SK-N-SH (cell line): Measurements from ENCODE around the gene JMJD7.

Experiments
- EP300 ChIP-seq, 2 experiments: IDR thresholded peaks; 2 replicates each; pipeline versions ENCODE4 v1.4.0 to v1.6.1; 2012; ENCODE audit warnings: borderline replicate concordance in 1 of 2, low read depth in 1 of 2, low read length in 1 of 2
- FOSL2 ChIP-seq: IDR thresholded peaks from 2 replicates; pipeline ENCODE4 v1.4.0; 2012; ENCODE audit warnings: low read depth, mild to moderate bottlenecking, moderate library complexity, borderline replicate concordance
- GABPA ChIP-seq: IDR thresholded peaks from 2 replicates; pipeline ENCODE4 v1.4.0; 2012; ENCODE audit warnings: low read depth, mild to moderate bottlenecking
- GATA2 ChIP-seq: sonication (generic); formaldehyde crosslinking; IDR thresholded peaks from 2 replicates; pipeline ENCODE4 v1.5.0; 2020; ENCODE audit warnings: mild to moderate bottlenecking, missing genetic modification reagents
- JUND ChIP-seq: IDR thresholded peaks from 2 replicates; pipeline ENCODE4 v1.4.0; 2012
- MXI1 ChIP-seq: IDR thresholded peaks from 2 replicates; pipeline ENCODE4 v1.6.1; 2012; ENCODE audit warnings: mild to moderate bottlenecking, low read depth, low read length, improper control_type of control experiment
- NRF1 ChIP-seq: IDR thresholded peaks from 2 replicates; pipeline ENCODE4 v1.6.1; 2012; ENCODE audit warnings: low read depth, mild to moderate bottlenecking, low read length
- POLR2AphosphoS5 ChIP-seq: IDR thresholded peaks from 2 replicates; pipeline ENCODE4 v1.6.1; 2012; ENCODE audit warnings: low read depth, low read length
- RAD21 ChIP-seq: IDR thresholded peaks from 2 replicates; pipeline ENCODE4 v1.6.1; 2012; ENCODE audit warnings: mild to moderate bottlenecking, low read length
- YY1 ChIP-seq: IDR thresholded peaks from 2 replicates; pipeline ENCODE4 v1.4.0; 2012; ENCODE audit warnings: low read depth, mild to moderate bottlenecking
- TF ChIP-seq, protein P1 (sequence below): fragments of 200-600 bp; sonication (generic); IDR thresholded peaks from 2 replicates; pipeline ENCODE4 v1.6.1; 2017; ENCODE audit warnings: antibody characterized with exemption, mild to moderate bottlenecking, moderate library complexity
- TF ChIP-seq, protein P2 (sequence below): fragments of 150-350 bp; IDR thresholded peaks from 2 replicates; pipeline ENCODE4 v1.6.1; 2017; ENCODE audit warnings: antibody characterized with exemption, low read length, low read depth, borderline replicate concordance
- TF ChIP-seq, protein P3 (sequence below): IDR thresholded peaks from 2 replicates; pipeline ENCODE4 v1.6.1; 2012; ENCODE audit warnings: mild to moderate bottlenecking, low read depth, low read length, moderate library complexity

DNA sequence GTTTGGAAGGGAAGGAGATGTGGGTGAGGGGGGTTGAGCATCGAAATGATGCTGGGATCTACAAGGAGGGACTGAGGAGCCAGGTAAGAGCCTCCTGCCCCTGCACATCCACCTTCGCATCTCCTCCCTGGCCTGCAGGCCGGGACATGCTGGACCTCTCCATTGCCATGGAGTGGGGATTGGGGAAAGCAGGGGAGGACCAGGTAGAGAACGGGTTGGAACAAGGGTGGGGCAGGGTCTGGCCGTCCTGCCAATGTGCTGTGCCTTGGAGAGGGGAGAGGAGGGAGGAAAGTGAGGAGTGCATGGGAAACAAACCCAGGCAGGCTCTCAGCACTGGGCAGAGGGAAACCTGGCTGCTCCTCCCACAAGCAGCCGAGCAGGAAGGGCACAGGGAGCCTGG is 21.3 kb downstream of the JMJD7 start:
- TF ChIP-seq, protein P1, sequence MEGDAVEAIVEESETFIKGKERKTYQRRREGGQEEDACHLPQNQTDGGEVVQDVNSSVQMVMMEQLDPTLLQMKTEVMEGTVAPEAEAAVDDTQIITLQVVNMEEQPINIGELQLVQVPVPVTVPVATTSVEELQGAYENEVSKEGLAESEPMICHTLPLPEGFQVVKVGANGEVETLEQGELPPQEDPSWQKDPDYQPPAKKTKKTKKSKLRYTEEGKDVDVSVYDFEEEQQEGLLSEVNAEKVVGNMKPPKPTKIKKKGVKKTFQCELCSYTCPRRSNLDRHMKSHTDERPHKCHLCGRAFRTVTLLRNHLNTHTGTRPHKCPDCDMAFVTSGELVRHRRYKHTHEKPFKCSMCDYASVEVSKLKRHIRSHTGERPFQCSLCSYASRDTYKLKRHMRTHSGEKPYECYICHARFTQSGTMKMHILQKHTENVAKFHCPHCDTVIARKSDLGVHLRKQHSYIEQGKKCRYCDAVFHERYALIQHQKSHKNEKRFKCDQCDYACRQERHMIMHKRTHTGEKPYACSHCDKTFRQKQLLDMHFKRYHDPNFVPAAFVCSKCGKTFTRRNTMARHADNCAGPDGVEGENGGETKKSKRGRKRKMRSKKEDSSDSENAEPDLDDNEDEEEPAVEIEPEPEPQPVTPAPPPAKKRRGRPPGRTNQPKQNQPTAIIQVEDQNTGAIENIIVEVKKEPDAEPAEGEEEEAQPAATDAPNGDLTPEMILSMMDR, result no peak
- TF ChIP-seq POLR2AphosphoS5, result no peak
- TF ChIP-seq, protein P2, sequence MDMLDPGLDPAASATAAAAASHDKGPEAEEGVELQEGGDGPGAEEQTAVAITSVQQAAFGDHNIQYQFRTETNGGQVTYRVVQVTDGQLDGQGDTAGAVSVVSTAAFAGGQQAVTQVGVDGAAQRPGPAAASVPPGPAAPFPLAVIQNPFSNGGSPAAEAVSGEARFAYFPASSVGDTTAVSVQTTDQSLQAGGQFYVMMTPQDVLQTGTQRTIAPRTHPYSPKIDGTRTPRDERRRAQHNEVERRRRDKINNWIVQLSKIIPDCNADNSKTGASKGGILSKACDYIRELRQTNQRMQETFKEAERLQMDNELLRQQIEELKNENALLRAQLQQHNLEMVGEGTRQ, result no peak
- TF ChIP-seq GATA2 (CRISPR knock-in tag), result no peak
- no peak for TF ChIP-seq EP300 (IDR thresholded peaks at IDR 0.05; ENCODE audit: borderline replicate concordance in 1 of 2, low read depth in 1 of 2, low read length in 1 of 2)
- no peak for TF ChIP-seq NRF1
- TF ChIP-seq RAD21, result no peak
- TF ChIP-seq JUND, result no peak
- TF ChIP-seq YY1, result no peak
- TF ChIP-seq, protein P3, sequence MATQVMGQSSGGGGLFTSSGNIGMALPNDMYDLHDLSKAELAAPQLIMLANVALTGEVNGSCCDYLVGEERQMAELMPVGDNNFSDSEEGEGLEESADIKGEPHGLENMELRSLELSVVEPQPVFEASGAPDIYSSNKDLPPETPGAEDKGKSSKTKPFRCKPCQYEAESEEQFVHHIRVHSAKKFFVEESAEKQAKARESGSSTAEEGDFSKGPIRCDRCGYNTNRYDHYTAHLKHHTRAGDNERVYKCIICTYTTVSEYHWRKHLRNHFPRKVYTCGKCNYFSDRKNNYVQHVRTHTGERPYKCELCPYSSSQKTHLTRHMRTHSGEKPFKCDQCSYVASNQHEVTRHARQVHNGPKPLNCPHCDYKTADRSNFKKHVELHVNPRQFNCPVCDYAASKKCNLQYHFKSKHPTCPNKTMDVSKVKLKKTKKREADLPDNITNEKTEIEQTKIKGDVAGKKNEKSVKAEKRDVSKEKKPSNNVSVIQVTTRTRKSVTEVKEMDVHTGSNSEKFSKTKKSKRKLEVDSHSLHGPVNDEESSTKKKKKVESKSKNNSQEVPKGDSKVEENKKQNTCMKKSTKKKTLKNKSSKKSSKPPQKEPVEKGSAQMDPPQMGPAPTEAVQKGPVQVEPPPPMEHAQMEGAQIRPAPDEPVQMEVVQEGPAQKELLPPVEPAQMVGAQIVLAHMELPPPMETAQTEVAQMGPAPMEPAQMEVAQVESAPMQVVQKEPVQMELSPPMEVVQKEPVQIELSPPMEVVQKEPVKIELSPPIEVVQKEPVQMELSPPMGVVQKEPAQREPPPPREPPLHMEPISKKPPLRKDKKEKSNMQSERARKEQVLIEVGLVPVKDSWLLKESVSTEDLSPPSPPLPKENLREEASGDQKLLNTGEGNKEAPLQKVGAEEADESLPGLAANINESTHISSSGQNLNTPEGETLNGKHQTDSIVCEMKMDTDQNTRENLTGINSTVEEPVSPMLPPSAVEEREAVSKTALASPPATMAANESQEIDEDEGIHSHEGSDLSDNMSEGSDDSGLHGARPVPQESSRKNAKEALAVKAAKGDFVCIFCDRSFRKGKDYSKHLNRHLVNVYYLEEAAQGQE, result no peak
- TF ChIP-seq MXI1, result no peak
- no peak for TF ChIP-seq FOSL2
- TF ChIP-seq GABPA, result no peak
